SK-N-SH (cell line): Measurements from ENCODE around the gene COBL. TPM values are rescaled to one million over a fixed set of nuclear protein-coding genes. Genes with fewer than 3 reads are reported as not detected.

Source experiments
- CTCF ChIA-PET: fragments of 300-600, 350-600 bp; formaldehyde crosslinking; extraction: SDS; loops from one replicate; lab custom pipeline; 2021; lab: Yijun Ruan, JAX
- POLR2A ChIA-PET: fragments of 350-600 bp; sonication (Branson Sonifier 250); formaldehyde crosslinking; extraction: SDS; loops from one replicate; lab custom pipeline; 2020; ENCODE audit warnings: antibody characterized with exemption, inconsistent platforms; lab: Yijun Ruan, JAX
- DNase-seq: peaks from one replicate; pipeline ENCODE4 v3.0.0; 2012
- H2AFZ ChIP-seq: fragments of 200-600 bp; sonication (generic); 2 replicates; pipeline ENCODE4 v1.8.1; 2016; ENCODE audit warnings: antibody characterized with exemption, mild to moderate bottlenecking, low read depth
- H3F3A ChIP-seq: fragments of 200-600 bp; sonication (generic); replicated peaks from 2 replicates; pipeline ENCODE3; 2016; ENCODE audit warnings: antibody characterized with exemption, mild to moderate bottlenecking; ENCODE audit not compliant: insufficient read depth
- H3K27ac ChIP-seq, 2 experiments: fragments of 200-500 bp in 1 of 2; fragments of 200-600 bp in 1 of 2; sonication (Bioruptor generic) in 1 of 2; sonication (generic), shearing (Covaris generic) in 1 of 2; 2 replicates each; pipeline versions ENCODE4 v1.5.1 to v1.6.1; 2014 to 2016; ENCODE audit warnings: low read depth in 2 of 2, inconsistent platforms in 1 of 2, low read length in 1 of 2, mild to moderate bottlenecking in 1 of 2, mixed read lengths in 1 of 2
- H3K27me3 ChIP-seq: fragments of 200-600 bp; sonication (generic), shearing (Covaris generic); 2 replicates; pipeline ENCODE4 v1.6.1; 2016; ENCODE audit warnings: mixed run types; ENCODE audit not compliant: insufficient read depth
- H3K36me3 ChIP-seq, 2 experiments: fragments of 200-500 bp in 1 of 2; fragments of 200-600 bp in 1 of 2; sonication (Bioruptor generic) in 1 of 2; sonication (generic) in 1 of 2; replicated peaks in 1 of 2; 2 replicates each; pipeline versions ENCODE3 to v1.5.1; 2014 to 2016; ENCODE audit warnings: low read length in 1 of 2, mild to moderate bottlenecking in 1 of 2; ENCODE audit not compliant: insufficient read depth in 2 of 2, control insufficient read depth in 1 of 2
- H3K4me1 ChIP-seq, 2 experiments: fragments of 200-500 bp in 1 of 2; fragments of 200-600 bp in 1 of 2; sonication (Bioruptor generic) in 1 of 2; sonication (generic), shearing (Covaris generic) in 1 of 2; 2 replicates each; pipeline versions ENCODE4 v1.5.1 to v1.6.1; 2014 to 2016; ENCODE audit warnings: low read depth in 1 of 2, low read length in 1 of 2, mixed run types in 1 of 2; ENCODE audit not compliant: insufficient read depth in 2 of 2, control insufficient read depth in 1 of 2
- H3K4me2 ChIP-seq: fragments of 200-600 bp; sonication (generic), shearing (Covaris generic); 2 replicates; pipeline ENCODE4 v1.6.1; 2017; ENCODE audit warnings: mixed run types
- H3K4me3 ChIP-seq, 2 experiments: fragments of 200-500 bp in 1 of 2; fragments of 200-600 bp in 1 of 2; sonication (Bioruptor generic) in 1 of 2; sonication (generic), shearing (Covaris generic) in 1 of 2; 2 replicates each; pipeline versions ENCODE4 v1.5.1 to v1.8.1; 2014 to 2016; ENCODE audit warnings: low read depth in 2 of 2, inconsistent platforms in 1 of 2, low read length in 1 of 2, mild to moderate bottlenecking in 1 of 2, mixed read lengths in 1 of 2, moderate library complexity in 1 of 2
- H3K79me2 ChIP-seq: fragments of 200-600 bp; sonication (generic); 2 replicates; pipeline ENCODE4 v1.8.1; 2017; ENCODE audit warnings: mild to moderate bottlenecking; ENCODE audit not compliant: insufficient read depth
- H3K9ac ChIP-seq: fragments of 200-600 bp; sonication (generic); 2 replicates; pipeline ENCODE4 v1.6.1; 2017; ENCODE audit warnings: mixed run types
- H3K9me2 ChIP-seq: fragments of 200-600 bp; sonication (generic); 2 replicates; pipeline ENCODE4 v1.6.1; 2017; ENCODE audit warnings: mixed run types
- H3K9me3 ChIP-seq: fragments of 200-600 bp; sonication (generic); 2 replicates; pipeline ENCODE4 v1.6.1; 2017; ENCODE audit warnings: mixed run types, mild to moderate bottlenecking, moderate library complexity
- H4K20me1 ChIP-seq: fragments of 200-600 bp; sonication (generic); 2 replicates; pipeline ENCODE4 v1.6.1; 2017; ENCODE audit warnings: mild to moderate bottlenecking, mixed run types; ENCODE audit not compliant: insufficient read depth
- CHD2 ChIP-seq: fragments of 150-350 bp; IDR thresholded peaks from 2 replicates; pipeline ENCODE4 v1.6.1; 2018; ENCODE audit warnings: low read length; ENCODE audit not compliant: partially characterized antibody
- RAD21 ChIP-seq: IDR thresholded peaks from 2 replicates; pipeline ENCODE4 v1.6.1; 2012; ENCODE audit warnings: mild to moderate bottlenecking, low read length
- SMC3 ChIP-seq: IDR thresholded peaks from 2 replicates; pipeline ENCODE4 v1.6.1; 2012; ENCODE audit warnings: low read depth, low read length, improper control_type of control experiment
- ZBTB33 ChIP-seq: IDR thresholded peaks from 2 replicates; pipeline ENCODE4 v1.4.0; 2012; ENCODE audit warnings: low read depth, borderline replicate concordance
- WGBS: methylation state at CpG from one replicate; pipeline ENCODE4 v1.1.6; 2017; ENCODE audit warnings: low lambda C conversion rate; 5-methylcytosine and 5-hydroxymethylcytosine counted together
- polyA plus RNA-seq, 3 experiments: library from polyadenylated mRNA; depleted of rRNA; stranded (reverse); fragments of >200 nt; gene quantifications; 2 replicates each; pipeline ENCODE4 v1.2.3, GENCODE V29; 2012
- TF ChIP-seq, protein P1 (sequence below): fragments of 200-600 bp; sonication (generic); IDR thresholded peaks from 2 replicates; pipeline ENCODE4 v1.6.1; 2017; ENCODE audit warnings: antibody characterized with exemption, mild to moderate bottlenecking, moderate library complexity

Gene COBL
- polyA plus RNA-seq, 1 of the 3 experiments (the other 2 are of a cell fraction): under 0.01 TPM

- CTCF ChIA-PET: no interaction called here
- H3K9me3 ChIP-seq: no peaks in the 10 kb centered on the region
- no peaks in the 10 kb centered on the region for H3K79me2 ChIP-seq
- POLR2A ChIA-PET: no interaction called here
- H2AFZ ChIP-seq: no peak overlapping the region
- H3K27me3 ChIP-seq: peaks cover 81% of the 10 kb centered on the region
- no peak overlapping the region for H3K9ac ChIP-seq
- H3K4me3 ChIP-seq: no peak overlapping the region
- H3K4me2 ChIP-seq: no peak overlapping the region
- H4K20me1 ChIP-seq: no peaks in the 10 kb centered on the region
- H3K27ac ChIP-seq: no peak overlapping the region
- no peaks in the 10 kb centered on the region for H3K36me3 ChIP-seq
- WGBS: 5% methylated on average over 2 of the region's 2 CpGs
- H3K4me1 ChIP-seq: no peaks in the 10 kb centered on the region
- H3K9me2 ChIP-seq: no peaks in the 10 kb centered on the region
- no peaks in the 10 kb centered on the region for H3F3A ChIP-seq
- no peak for DNase-seq
- TF ChIP-seq CHD2 (no peak), SMC3 (no peak), RAD21 (no peak)
- TF ChIP-seq, protein P1, sequence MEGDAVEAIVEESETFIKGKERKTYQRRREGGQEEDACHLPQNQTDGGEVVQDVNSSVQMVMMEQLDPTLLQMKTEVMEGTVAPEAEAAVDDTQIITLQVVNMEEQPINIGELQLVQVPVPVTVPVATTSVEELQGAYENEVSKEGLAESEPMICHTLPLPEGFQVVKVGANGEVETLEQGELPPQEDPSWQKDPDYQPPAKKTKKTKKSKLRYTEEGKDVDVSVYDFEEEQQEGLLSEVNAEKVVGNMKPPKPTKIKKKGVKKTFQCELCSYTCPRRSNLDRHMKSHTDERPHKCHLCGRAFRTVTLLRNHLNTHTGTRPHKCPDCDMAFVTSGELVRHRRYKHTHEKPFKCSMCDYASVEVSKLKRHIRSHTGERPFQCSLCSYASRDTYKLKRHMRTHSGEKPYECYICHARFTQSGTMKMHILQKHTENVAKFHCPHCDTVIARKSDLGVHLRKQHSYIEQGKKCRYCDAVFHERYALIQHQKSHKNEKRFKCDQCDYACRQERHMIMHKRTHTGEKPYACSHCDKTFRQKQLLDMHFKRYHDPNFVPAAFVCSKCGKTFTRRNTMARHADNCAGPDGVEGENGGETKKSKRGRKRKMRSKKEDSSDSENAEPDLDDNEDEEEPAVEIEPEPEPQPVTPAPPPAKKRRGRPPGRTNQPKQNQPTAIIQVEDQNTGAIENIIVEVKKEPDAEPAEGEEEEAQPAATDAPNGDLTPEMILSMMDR: peak; percentile 29; the same call in 1 of the 2 replicates
These were observed 334.0 kb downstream of the COBL start for GRCh38 chr7:50982626-50983025.

- H3K9ac ChIP-seq: no peak overlapping the region
- H4K20me1 ChIP-seq: no peaks in the 10 kb centered on the region
- H3F3A ChIP-seq: no peaks in the 10 kb centered on the region
- ChIA-PET CTCF (no interaction called here), POLR2A (no interaction called here)
- DNase-seq: no peak
- no peaks in the 10 kb centered on the region for H3K36me3 ChIP-seq
- H3K27me3 ChIP-seq: peaks cover 81% of the 10 kb centered on the region
- no peaks in the 10 kb centered on the region for H3K79me2 ChIP-seq
- WGBS: 14% methylated on average over 6 of the region's 6 CpGs
- no peak overlapping the region for H3K4me2 ChIP-seq
- no peaks in the 10 kb centered on the region for H3K9me3 ChIP-seq
- no peak overlapping the region for H3K27ac ChIP-seq
- no peak overlapping the region for H2AFZ ChIP-seq
- no peak for TF ChIP-seq ZBTB33
- TF ChIP-seq, protein P1: 0 out of 2 replicates have a peak, but pooled peaks have one; percentile 15
- H3K4me3 ChIP-seq: no peak overlapping the region
- no peaks in the 10 kb centered on the region for H3K9me2 ChIP-seq
- no peaks in the 10 kb centered on the region for H3K4me1 ChIP-seq
These were observed 334.9 kb downstream of the COBL start for GRCh38 chr7:50981743-50982142.
